ENCODE results near the gene AUNIP. TPM values are rescaled to one million over a fixed set of nuclear protein-coding genes. Genes with fewer than 3 reads are reported as not detected.

AUNIP gene
- polyA plus RNA-seq, 2 of the 4 experiments (the other 2 are of a cell fraction), result 6.5 to 8.4 TPM

GRCh38 chr1:25858906-25859789 is at the start of gene AUNIP (continued):
- TF ChIP-seq CTCF (IDR thresholded peaks at IDR 0.05), result no peak
- no peak for TF ChIP-seq HOXB13 (CRISPR knock-in tag; IDR thresholded peaks at IDR 0.05; ENCODE audit: low read depth)
- no peak for TF ChIP-seq FOSL2 (IDR thresholded peaks at IDR 0.05)
- TF ChIP-seq FOSL2 (CRISPR knock-in tag; IDR thresholded peaks at IDR 0.05), result no peak
- TF ChIP-seq USF2 (IDR thresholded peaks at IDR 0.05), result no peak
- no peak for TF ChIP-seq FOSB (CRISPR knock-in tag; IDR thresholded peaks at IDR 0.05)
- TF ChIP-seq MAZ (IDR thresholded peaks at IDR 0.05; ENCODE audit: borderline replicate concordance, low read depth, low read length), result 0 out of 2 replicates have a peak, but pooled peaks have one; percentile 18
- TF ChIP-seq GATA3 (IDR thresholded peaks at IDR 0.05; ENCODE audit: borderline replicate concordance), result 0 out of 2 replicates have a peak, but pooled peaks have one; percentile 14

GRCh38 chr1:25909040-25909439 is 49.8 kb upstream of the AUNIP start:
- H3K9me3 ChIP-seq, result no peaks in the 10 kb centered on the region
- 85% methylated on average over 6 of the region's 10 CpGs for WGBS (ENCODE audit: missing lambda C conversion rate)
- H3K27ac ChIP-seq, result no peak overlapping the region
- FAIRE-seq, result no peak
- DNase-seq (ENCODE audit: low read depth in 1 of 2, low spot score in 1 of 2), result no peak
- no peak for ATAC-seq
- H3K4me2 ChIP-seq, result no peak overlapping the region
- POLR2A ChIA-PET, result no interaction called here
- H3K4me1 ChIP-seq, result peaks cover 16% of the 10 kb centered on the region
- CTCF ChIA-PET, result no interaction called here
- TF ChIP-seq POLR2AphosphoS2 (conservative IDR thresholded peaks at IDR 0.05; ENCODE audit: low read length), result no peak
- no peak for TF ChIP-seq RCOR1 (IDR thresholded peaks at IDR 0.05; ENCODE audit: low read depth, low read length)
- no peak for TF ChIP-seq ZFP36 (IDR thresholded peaks at IDR 0.05; ENCODE audit: borderline replicate concordance, partially characterized antibody)
- TF ChIP-seq HMGXB4 (CRISPR knock-in tag; IDR thresholded peaks at IDR 0.05; ENCODE audit: borderline replicate concordance), result no peak
- no peak for TF ChIP-seq CBX2 (IDR thresholded peaks at IDR 0.05; ENCODE audit: borderline replicate concordance, low read depth)
- no peak for TF ChIP-seq RARB (CRISPR knock-in tag; IDR thresholded peaks at IDR 0.05)
- TF ChIP-seq POLR2A (IDR thresholded peaks at IDR 0.05; ENCODE audit: low read length), result no peak
- TF ChIP-seq REST (IDR thresholded peaks at IDR 0.05), result no peak
- TF ChIP-seq SMC3 (IDR thresholded peaks at IDR 0.05), result no peak
- no peak for TF ChIP-seq TFCP2L1 (CRISPR knock-in tag; IDR thresholded peaks at IDR 0.05)
- no peak for TF ChIP-seq ELK1 (IDR thresholded peaks at IDR 0.05; ENCODE audit: low read depth, low read length)
- TF ChIP-seq TP53 (CRISPR knock-in tag; IDR thresholded peaks at IDR 0.05), result no peak
- no peak for TF ChIP-seq ZNF302 (CRISPR knock-in tag; IDR thresholded peaks at IDR 0.05)
- TF ChIP-seq BHLHE40 (IDR thresholded peaks at IDR 0.05; ENCODE audit: low read depth, low read length), result no peak
- no peak for TF ChIP-seq EHMT2 (IDR thresholded peaks at IDR 0.05; ENCODE audit: low read depth)
- no peak for TF ChIP-seq MAZ (IDR thresholded peaks at IDR 0.05; ENCODE audit: borderline replicate concordance, low read depth, low read length)
- no peak for TF ChIP-seq RNF2 (IDR thresholded peaks at IDR 0.05; ENCODE audit: borderline replicate concordance, low read depth)
- no peak for TF ChIP-seq CHD2 (IDR thresholded peaks at IDR 0.05; ENCODE audit: low read length, partially characterized antibody)
- H3K4me3 ChIP-seq, result no peak overlapping the region

All from A549 (cell line).